ENCODE results near the gene HPGDS.
"Not testable (repeated sequence)": the region's sequence is repeated elsewhere in the genome, so short reads cannot be mapped to it uniquely, and the experiment has no call there.

GRCh38 chr4:94336791-94337190 lies 5.8 kb downstream of the HPGDS start:
- TF ChIP-seq EZH2 (IDR thresholded peaks at IDR 0.05; ENCODE audit: insufficient read depth, poor library complexity, severe bottlenecking); EZH2phosphoT487 (IDR thresholded peaks at IDR 0.05; ENCODE audit: insufficient read depth, low read depth): not testable (repeated sequence)

All from GM23248 (cell line).